NK-92 (cell line): Measurements from ENCODE around the gene CALD1.

Experiments used
- DNase-seq: peaks from one replicate; lab custom pipeline; 2025; ENCODE audit not compliant: unreplicated experiment; lab: John Stamatoyannopoulos, UW

Gene CALD1

GRCh38 chr7:134820778-134821177 lies 41.3 kb downstream of the CALD1 start:
- no peak for DNase-seq

- DNase-seq = no peak
Measured at GRCh38 chr7:134823400-134823799, 44.0 kb downstream of the CALD1 start.

DNA sequence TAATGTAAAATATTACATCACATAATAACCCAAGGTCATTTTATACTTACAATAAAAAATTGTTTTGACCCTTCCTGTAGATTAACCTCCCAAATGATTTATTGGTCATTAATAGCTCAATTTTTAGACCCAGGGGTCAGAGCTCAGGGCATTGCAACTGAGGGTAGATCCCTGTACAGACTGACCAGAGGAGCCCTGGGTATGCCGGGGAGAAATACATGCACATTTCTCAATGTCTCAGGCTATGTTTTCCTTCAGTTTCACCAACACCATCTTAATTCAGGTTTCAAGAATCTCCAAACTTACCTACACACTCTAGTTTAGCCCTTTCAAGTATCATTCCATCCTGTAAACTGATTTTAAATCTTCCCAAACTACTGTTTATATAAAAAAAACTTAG lies 46.2 kb downstream of the CALD1 start:
- no peak for DNase-seq

GRCh38 chr7:134826105-134826504 lies 46.7 kb downstream of the CALD1 start:
- no peak for DNase-seq

DNA sequence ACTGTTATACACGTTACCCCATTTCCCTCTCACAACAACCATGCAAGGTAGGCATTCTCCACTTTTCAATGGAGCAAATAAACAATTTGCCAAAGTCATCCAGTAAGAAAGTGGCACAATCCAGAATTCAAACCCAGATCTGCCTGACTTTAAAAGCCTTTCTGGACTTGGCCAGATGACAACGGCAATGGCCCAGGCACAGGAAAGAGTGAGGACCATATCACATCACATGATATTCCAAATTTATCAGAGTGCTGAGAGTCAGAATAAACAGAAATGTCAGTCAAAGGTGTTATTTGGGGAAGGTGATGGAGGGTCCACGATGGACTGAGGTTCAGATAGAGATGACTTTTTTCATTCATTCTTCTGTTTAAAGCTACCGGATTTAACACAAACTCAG lies 48.0 kb downstream of the CALD1 start:
- DNase-seq = no peak

DNA sequence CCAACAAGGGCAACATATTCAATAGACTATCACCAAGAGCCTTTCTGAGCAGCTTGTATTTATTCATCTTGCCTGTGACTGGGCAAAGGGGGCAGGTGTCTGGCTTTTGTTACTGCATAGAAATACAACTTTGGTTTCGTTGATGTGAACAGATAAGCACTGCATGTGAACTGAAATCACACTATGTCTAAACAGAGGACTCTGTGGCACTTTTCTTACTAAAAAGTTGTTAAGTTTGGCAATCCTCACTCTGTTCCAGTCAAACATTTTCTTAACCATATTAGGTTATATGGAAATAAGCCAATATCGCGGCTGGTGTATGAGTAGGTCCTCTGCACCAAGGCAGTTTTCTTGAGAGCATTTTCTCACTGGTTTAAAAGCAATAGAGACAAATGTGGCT lies 48.5 kb downstream of the CALD1 start:
- no peak for DNase-seq

GRCh38 chr7:134828361-134828760 lies 48.9 kb downstream of the CALD1 start:
- no peak for DNase-seq

- no peak for DNase-seq
Measured at GRCh38 chr7:134829380-134829986, 50.0 kb downstream of the CALD1 start.

- DNase-seq = no peak
Measured at GRCh38 chr7:134831862-134832261, 52.4 kb downstream of the CALD1 start.

GRCh38 chr7:134832367-134832766 lies 52.9 kb downstream of the CALD1 start:
- DNase-seq = no peak

DNA sequence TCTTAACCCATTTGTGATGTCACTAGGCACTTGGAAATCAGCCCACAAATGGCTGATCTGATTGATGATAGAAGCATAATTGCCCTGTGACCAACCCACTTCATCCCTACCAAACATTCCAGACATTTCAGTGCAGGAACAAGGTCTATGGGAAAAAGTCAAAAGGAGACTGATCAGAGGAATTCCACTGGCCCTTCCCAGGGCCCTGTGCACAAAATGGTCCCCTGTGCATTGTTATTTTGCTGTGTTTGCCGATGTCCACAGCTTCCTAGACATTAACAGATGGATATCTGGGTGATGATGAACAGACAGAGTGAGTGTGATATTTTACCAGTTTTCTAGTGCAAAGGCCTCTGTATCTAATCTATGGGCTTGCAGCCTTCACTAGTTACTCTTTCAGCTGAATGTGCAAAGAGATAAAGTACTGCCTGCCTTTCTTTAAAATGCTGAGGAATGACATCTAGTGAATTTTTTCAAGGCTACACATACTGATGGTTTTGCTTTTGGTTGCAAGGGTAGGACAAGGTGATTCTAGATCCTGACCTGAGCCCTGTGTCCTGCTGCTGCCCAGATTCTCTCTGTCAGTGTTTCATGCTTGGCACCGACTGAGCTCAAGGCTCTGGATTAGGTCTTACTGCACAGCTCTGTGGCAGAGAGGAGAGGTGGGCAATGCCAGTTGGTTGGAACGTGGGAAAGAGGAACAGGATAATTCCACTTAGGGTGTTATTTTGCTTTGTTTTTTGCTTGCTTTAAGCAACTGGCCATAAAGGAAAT lies 55.4 kb downstream of the CALD1 start:
- DNase-seq = no peak

- no peak for DNase-seq
Measured at GRCh38 chr7:134835463-134835823, 56.0 kb downstream of the CALD1 start.

- DNase-seq = no peak
Measured at GRCh38 chr7:134836447-134836846, 57.0 kb downstream of the CALD1 start.

DNA sequence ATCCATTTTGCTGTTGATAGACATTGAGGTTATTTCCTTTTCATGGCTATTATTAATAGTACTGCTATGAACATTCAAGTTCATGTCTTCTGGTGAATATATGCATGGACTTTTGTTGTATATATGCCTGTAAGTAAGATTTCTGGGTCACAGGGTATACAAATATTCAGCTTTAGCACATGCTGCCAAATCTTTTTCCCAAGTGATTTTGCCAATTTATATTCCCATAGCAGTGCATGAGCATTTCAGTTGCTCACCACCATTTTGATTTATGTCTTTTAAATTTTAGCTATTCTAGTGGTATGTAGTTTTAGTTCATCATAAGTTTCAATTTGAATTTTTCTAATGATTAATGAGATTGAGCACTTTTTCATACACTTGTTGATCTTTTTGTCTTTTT lies 59.9 kb downstream of the CALD1 start:
- no peak for DNase-seq

DNA sequence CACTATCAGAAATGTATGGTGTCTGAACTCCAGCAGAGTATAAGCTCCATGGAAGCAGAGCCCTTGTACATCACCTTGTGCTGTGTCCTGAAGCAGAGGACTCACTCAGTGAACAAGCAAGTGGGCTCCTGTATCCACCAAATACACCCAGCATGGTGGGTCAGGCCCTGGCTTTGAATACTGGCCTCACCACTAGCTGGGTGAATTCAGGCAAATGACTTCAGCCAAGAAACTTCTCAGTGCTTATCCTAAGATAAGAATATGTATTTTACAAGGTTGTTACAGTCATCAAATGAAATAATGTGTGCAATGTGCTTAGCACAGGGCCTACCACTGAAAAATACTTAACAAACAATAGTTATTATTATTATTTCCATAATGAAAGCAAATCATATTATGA lies 62.6 kb downstream of the CALD1 start:
- no peak for DNase-seq

DNA sequence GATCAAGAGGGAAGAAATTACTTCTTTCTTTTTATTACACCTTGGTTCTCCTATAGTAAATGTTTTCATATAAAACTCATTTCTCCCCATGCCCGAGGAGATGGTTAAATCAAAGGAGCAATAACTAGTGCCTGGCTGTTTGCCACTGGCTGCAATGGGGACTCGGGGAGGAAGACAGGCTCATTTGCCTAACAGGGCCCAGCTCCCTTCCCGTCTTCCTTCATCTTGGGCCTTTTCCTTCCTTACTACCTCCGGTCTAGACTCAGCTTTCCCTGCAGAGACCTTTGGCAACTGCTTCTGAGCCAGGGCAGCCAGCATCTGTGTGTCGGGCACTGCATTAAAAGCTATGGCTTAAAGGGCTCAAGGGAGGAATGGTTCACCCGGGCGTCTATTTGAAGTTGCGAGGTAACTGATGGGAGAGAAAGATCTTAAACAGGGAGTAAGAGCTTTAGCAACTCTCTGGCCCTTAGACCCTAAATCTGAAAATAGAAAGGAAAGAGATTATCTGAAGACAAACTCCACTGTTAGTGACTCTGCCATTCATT lies 63.5 kb downstream of the CALD1 start:
- no peak for DNase-seq

DNA sequence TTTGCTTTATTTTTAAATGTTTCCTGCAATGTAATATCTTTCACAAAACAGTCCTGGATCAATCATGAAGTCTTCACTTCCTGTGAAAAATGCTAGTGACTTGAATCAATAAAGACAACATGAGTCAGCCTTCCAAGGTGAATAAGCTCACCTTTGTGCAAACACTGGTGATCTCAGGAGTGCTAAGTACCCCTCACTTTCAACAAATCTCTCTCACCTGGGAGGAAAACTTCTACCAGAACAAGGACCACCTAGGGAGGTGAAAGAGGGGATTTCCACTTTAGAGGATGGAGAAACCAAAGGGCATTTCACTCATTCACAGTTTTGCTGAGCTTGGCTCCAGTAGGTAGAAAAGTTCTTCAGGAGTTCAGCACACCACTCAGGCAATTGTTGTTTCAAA lies 64.8 kb downstream of the CALD1 start:
- DNase-seq = no peak

DNA sequence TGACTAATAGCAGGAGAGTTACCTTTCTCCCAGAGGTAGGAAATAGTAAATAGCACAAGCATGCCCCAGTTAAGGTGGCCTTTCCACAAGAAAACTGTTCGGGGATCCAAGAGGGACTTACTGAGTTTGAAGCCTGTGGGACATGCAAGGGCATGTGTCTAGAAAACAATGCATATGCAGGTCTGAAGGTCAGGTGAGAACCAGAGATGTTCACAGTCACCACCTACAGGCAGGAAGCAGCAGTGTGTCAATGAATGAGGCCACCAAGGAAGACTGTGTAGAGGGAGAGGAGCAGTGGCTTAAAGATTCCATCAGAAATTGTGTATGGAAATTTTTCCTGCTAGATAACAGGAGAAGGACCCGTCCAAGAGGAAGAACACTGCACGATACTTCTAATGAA lies 66.0 kb downstream of the CALD1 start:
- DNase-seq = no peak

- DNase-seq = no peak
Measured at GRCh38 chr7:134847851-134848588, 68.6 kb downstream of the CALD1 start.

DNA sequence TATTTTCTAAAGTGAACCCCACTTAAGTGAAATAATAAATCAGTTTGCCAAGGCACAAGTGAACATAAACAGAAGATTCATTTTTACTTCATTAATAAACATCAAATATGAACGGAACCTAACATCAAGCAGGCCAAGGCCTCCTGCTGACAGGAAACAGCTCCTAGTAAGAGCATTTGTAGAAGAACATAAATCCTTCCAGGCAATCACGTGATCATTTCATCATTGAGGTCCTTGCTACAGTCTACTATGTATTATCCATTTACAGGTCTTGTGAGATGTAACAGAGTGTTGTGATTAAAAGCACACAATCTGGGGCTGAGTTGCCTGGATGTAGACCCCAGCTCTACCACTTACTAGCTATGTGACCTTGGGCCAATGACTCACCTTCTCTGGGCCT lies 70.6 kb downstream of the CALD1 start:
- no peak for DNase-seq

DNA sequence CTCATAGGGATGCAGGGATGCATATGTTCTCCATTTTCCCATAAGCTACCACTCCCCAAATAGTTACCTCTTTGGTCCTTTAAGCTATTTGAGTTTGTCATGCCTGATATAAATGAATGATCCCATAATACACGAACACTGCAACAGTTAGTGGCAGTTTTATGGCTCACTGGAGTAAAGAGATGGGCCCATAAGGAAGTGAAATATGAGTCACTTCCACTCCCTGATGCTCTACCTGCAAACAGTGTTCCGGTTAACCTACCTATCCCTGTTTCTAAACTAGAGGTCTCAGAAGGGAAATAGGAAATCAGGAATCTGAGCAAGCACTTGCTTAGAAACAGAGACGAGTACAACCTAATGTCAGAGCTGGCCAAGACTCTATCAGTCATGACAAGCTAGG lies 71.7 kb downstream of the CALD1 start:
- no peak for DNase-seq

- DNase-seq = no peak
Measured at GRCh38 chr7:134852625-134853024, 73.2 kb downstream of the CALD1 start.
